ENCODE data around the gene EHMT2.

Gene EHMT2

GRCh38 chr6:31836474-31837368 is 60.8 kb downstream of the EHMT2 start:
- H3K4me3 ChIP-seq = peak overlapping the region; percentile 70 to 88
- DNase-seq = no peak
- no peaks in the 10 kb centered on the region for H3K9me3 ChIP-seq
- H3K27ac ChIP-seq = peak overlapping the region; percentile 87 to 88
- TF ChIP-seq CTCF (IDR thresholded peaks at IDR 0.05) = no peak
- peaks cover 0 to 45% (median 41%) of the 10 kb centered on the region in 4 donors for H3K4me1 ChIP-seq
- H3K27me3 ChIP-seq = no peaks in the 10 kb centered on the region
- H3K36me3 ChIP-seq = peaks cover 40 to 49% (median 48%) of the 10 kb centered on the region in 3 donors
- intact Hi-C loops (cut with DNase I; ENCODE audit: low total_unique reads) = loop anchor here (5.0 to 10.0 kb wide), 2 partner anchors 112 to 169 kb away; partner anchors contain the start of genes CSNK2B, DDAH2, LY6G5B and LY6G6C

GRCh38 chr6:31836047-31836473 is 61.4 kb downstream of the EHMT2 start:
- intact Hi-C loops (cut with DNase I; ENCODE audit: low total_unique reads) = loop anchor here (5.0 to 10.0 kb wide), 2 partner anchors 111 to 169 kb away; partner anchors contain the start of genes CSNK2B, DDAH2, LY6G5B and LY6G6C
- Histone ChIP-seq H3K36me3 (peaks cover 40 to 42% (median 41%) of the 10 kb centered on the region in 3 donors), H3K9me3 (no peaks in the 10 kb centered on the region), H3K27ac (peak overlapping the region; percentile 87 to 88), H3K4me1 (peaks cover 0 to 51% (median 48%) of the 10 kb centered on the region in 4 donors), H3K27me3 (no peaks in the 10 kb centered on the region), H3K4me3 (peak overlapping the region; percentile 70 to 88)
- no peak for DNase-seq
- TF ChIP-seq CTCF (IDR thresholded peaks at IDR 0.05) = no peak

GRCh38 chr6:31834367-31835250 is 62.9 kb downstream of the EHMT2 start:
- Histone ChIP-seq H3K27ac (peak overlapping the region; percentile 87 to 88), H3K27me3 (no peaks in the 10 kb centered on the region), H3K4me1 (peaks cover 0 to 58% (median 52%) of the 10 kb centered on the region in 4 donors), H3K36me3 (peaks cover 26 to 29% (median 28%) of the 10 kb centered on the region in 3 donors), H3K4me3 (peak overlapping the region; percentile 70 to 88), H3K9me3 (no peaks in the 10 kb centered on the region)
- peak; percentile 86 to 93 for DNase-seq
- no peak for TF ChIP-seq CTCF (IDR thresholded peaks at IDR 0.05)
- intact Hi-C loops (cut with DNase I; ENCODE audit: low total_unique reads) = loop anchor here (5.0 to 10.0 kb wide), 3 partner anchors 110 to 167 kb away; partner anchors contain the start of genes CSNK2B, DDAH2, LY6G5B and LY6G6C

- H3K36me3 ChIP-seq = peaks cover 0 to under 1% (median 0%) of the 10 kb centered on the region in 3 donors
- intact Hi-C loops (cut with DNase I; ENCODE audit: low total_unique reads) = loop anchor here (5.0 to 10.0 kb wide), 2 partner anchors 107 to 154 kb away; partner anchors contain the start of genes DDAH2, LY6G6C and MPIG6B
- H3K4me3 ChIP-seq = peak overlapping the region in 1 of 2 donors; percentile 62
- H3K27me3 ChIP-seq = no peaks in the 10 kb centered on the region
- no peak for DNase-seq
- H3K4me1 ChIP-seq = peaks cover 0 to 36% (median 33%) of the 10 kb centered on the region in 4 donors
- peak overlapping the region; percentile 88 for H3K27ac ChIP-seq
- TF ChIP-seq CTCF (IDR thresholded peaks at IDR 0.05) = no peak
- no peaks in the 10 kb centered on the region for H3K9me3 ChIP-seq
Measured at GRCh38 chr6:31831350-31832215, 65.9 kb downstream of the EHMT2 start.
